ENCODE results near the gene NYNRIN.

- TF ChIP-seq EP300 (IDR thresholded peaks at IDR 0.05) (no peak), POLR2A (IDR thresholded peaks at IDR 0.05) (no peak), POLR2AphosphoS5 (IDR thresholded peaks at IDR 0.05) (peak in 1 of 3 donors; percentile 57)
- TF ChIP-seq, protein P1, sequence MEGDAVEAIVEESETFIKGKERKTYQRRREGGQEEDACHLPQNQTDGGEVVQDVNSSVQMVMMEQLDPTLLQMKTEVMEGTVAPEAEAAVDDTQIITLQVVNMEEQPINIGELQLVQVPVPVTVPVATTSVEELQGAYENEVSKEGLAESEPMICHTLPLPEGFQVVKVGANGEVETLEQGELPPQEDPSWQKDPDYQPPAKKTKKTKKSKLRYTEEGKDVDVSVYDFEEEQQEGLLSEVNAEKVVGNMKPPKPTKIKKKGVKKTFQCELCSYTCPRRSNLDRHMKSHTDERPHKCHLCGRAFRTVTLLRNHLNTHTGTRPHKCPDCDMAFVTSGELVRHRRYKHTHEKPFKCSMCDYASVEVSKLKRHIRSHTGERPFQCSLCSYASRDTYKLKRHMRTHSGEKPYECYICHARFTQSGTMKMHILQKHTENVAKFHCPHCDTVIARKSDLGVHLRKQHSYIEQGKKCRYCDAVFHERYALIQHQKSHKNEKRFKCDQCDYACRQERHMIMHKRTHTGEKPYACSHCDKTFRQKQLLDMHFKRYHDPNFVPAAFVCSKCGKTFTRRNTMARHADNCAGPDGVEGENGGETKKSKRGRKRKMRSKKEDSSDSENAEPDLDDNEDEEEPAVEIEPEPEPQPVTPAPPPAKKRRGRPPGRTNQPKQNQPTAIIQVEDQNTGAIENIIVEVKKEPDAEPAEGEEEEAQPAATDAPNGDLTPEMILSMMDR (IDR thresholded peaks at IDR 0.05) = peak; percentile 87 to 91
Measured at GRCh38 chr14:24431569-24432258, 32.9 kb downstream of the NYNRIN start.
